ENCODE measurements around the gene CTSV. TPM values are rescaled to one million over a fixed set of nuclear protein-coding genes. Genes with fewer than 3 reads are reported as not detected.
"Not testable (repeated sequence)": the region's sequence is repeated elsewhere in the genome, so short reads cannot be mapped to it uniquely, and the experiment has no call there.

CTSV gene
- total RNA-seq, 1 donor from 2014 or later: 0.20 TPM

- DNase-seq (ENCODE audit: low read depth in 2 of 2): no peak
Observed at GRCh38 chr9:97045300-97045699, 6.4 kb upstream of the CTSV start.

- DNase-seq (ENCODE audit: low read depth in 2 of 2): no peak
Observed at GRCh38 chr9:97041898-97042297, 3.0 kb upstream of the CTSV start.

GRCh38 chr9:97039514-97039860, 545 bp upstream of the CTSV start:
- DNase-seq (ENCODE audit: low read depth in 2 of 2): peak; percentile 36 to 45

GRCh38 chr9:97023505-97023904, 15.4 kb downstream of the CTSV start:
- not testable (repeated sequence) for DNase-seq (ENCODE audit: low read depth in 2 of 2)

GRCh38 chr9:97013151-97014132, 25.5 kb downstream of the CTSV start:
- peak; percentile 67 to 69 for DNase-seq (ENCODE audit: low read depth in 2 of 2)

GRCh38 chr9:97012617-97013016, 26.3 kb downstream of the CTSV start:
- DNase-seq (ENCODE audit: low read depth in 2 of 2): peak; percentile 3 to 4

GRCh38 chr9:97002195-97002594, 36.7 kb downstream of the CTSV start:
- DNase-seq (ENCODE audit: low read depth in 2 of 2): not testable (repeated sequence)

GRCh38 chr9:97001338-97001737, 37.6 kb downstream of the CTSV start:
- DNase-seq (ENCODE audit: low read depth in 2 of 2): not testable (repeated sequence)

- not testable (repeated sequence) for DNase-seq (ENCODE audit: low read depth in 2 of 2)
Observed at GRCh38 chr9:97000139-97000787, 38.7 kb downstream of the CTSV start.

GRCh38 chr9:96999733-97000132, 39.2 kb downstream of the CTSV start:
- DNase-seq (ENCODE audit: low read depth in 2 of 2): not testable (repeated sequence)

GRCh38 chr9:96997009-96997701, 41.8 kb downstream of the CTSV start:
- DNase-seq (ENCODE audit: low read depth in 2 of 2): not testable (repeated sequence)

GRCh38 chr9:96994531-96995016, 44.4 kb downstream of the CTSV start:
- DNase-seq (ENCODE audit: low read depth in 2 of 2): not testable (repeated sequence)

GRCh38 chr9:96992303-96992702, 46.6 kb downstream of the CTSV start:
- not testable (repeated sequence) for DNase-seq (ENCODE audit: low read depth in 2 of 2)

- not testable (repeated sequence) for DNase-seq (ENCODE audit: low read depth in 2 of 2)
Observed at GRCh38 chr9:96989747-96990318, 49.1 kb downstream of the CTSV start.

- DNase-seq (ENCODE audit: low read depth in 2 of 2): not testable (repeated sequence)
Observed at GRCh38 chr9:96984887-96985286, 54.1 kb downstream of the CTSV start.

- DNase-seq (ENCODE audit: low read depth in 2 of 2): peak in 1 of 2 donors; percentile 0
Observed at GRCh38 chr9:96984139-96984538, 54.8 kb downstream of the CTSV start.

GRCh38 chr9:96983496-96984122, 55.3 kb downstream of the CTSV start:
- not testable (repeated sequence) for DNase-seq (ENCODE audit: low read depth in 2 of 2)
